GM18909 (cell line): ENCODE results near the gene MYO16.
"Not testable (repeated sequence)": the region's sequence is repeated elsewhere in the genome, so short reads cannot be mapped to it uniquely, and the experiment has no call there.

Source experiments
- ATAC-seq: cut with Tn5 transposase; IDR thresholded peaks from one replicate; pipeline ENCODE4 v1.9.1; 2021; ENCODE audit warnings: mild to moderate bottlenecking; ENCODE audit not compliant: unreplicated experiment, poor library complexity

Gene MYO16

DNA sequence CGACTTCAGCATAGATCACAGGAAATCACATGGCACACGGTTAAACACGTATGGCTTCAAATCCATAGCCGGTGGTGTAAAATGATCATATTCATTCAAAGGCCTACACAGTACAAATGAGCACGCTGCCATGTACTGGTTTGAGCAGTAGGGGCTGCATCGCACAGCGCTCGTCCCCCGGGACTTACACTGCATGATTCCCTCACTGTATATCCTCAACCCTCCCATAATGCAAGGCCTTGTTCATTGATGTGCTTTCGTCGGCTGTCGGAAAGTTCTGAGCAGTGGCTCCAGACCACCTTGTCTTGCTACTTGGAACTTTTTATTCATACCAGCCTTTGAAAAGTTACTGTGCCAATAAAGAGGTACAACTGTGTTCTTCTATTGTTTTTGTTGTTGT, 578.2 kb downstream of the MYO16 start:
- no peak for ATAC-seq

DNA sequence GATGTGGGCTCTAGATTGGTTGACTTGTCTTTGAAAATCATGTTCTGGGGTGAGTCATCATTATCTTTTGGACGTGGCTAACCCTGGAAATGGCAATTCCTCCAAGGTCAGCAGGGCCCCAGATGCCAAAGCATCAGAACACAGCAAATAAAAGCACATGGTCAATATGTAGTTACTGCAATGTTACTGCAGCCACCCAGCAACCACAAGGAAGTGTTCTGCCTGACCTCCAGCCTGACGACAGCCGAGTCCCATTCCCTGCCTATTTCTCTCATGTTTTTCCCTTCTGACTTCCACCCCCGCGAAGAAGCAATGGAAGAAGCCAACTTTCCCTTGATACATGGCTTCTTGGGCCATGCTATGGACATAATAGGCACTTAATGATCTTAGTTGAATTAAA, 579.1 kb downstream of the MYO16 start:
- ATAC-seq: no peak

DNA sequence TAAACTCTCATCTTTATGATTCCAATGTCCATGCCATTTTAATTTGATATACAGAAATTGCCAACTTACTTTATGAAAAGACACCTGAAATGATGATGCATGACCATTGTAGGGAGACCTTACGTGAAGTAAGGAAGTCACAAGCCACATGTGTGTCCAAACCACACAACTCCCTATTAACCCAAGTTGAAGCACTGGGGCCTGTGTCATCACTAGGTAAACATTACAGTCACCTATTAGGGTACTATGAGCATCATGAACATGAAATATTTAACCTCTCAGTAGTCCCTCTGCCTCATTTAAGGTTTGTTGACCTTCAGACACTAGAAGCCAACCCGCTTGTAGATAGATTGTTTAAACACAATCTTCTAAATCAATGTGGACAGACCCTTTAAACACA, 580.1 kb downstream of the MYO16 start:
- ATAC-seq: no peak

GRCh38 chr13:109211616-109212015, 582.2 kb downstream of the MYO16 start:
- no peak for ATAC-seq

- no peak for ATAC-seq
Measured at GRCh38 chr13:109212650-109213049, 583.2 kb downstream of the MYO16 start.

GRCh38 chr13:109213714-109214113, 584.3 kb downstream of the MYO16 start:
- no peak for ATAC-seq

DNA sequence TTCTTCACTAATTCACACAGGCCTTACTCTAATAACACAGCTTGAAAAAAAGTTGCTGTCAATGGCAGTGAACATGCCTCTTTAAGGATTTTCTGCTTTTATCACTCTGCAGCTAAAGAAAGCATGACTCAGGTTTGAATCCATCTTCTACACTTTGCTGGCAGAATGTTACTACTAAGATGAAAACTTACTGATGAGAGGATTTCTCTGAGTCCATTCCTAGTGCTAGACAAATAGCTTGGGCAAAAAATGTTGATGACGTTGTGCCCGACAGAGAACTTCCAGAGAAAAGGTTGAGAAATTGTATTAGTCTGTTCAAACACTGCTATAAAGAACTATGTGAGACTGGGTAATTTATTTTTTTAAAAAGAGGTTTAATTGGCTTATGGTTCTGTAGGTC, 585.0 kb downstream of the MYO16 start:
- ATAC-seq: no peak

DNA sequence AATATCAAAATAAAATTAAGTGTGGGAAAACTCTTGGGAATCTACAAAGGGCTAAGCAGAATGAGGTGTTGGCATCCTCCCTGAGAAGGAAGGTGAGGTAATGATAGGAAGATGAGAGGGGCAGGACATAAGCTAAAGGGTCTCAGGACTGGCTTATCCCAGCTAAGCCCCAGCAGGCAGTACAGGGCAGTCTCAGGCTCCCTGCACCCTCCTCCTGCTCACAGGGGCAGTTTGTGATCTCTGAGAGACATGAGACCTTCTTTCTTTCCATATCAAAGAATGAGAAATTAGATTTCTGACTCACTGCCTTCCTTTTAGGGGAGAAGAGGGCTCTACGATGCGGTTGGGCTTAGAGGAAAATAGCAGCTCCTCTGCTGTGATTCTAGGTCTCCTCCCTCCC, 586.0 kb downstream of the MYO16 start:
- ATAC-seq: no peak

DNA sequence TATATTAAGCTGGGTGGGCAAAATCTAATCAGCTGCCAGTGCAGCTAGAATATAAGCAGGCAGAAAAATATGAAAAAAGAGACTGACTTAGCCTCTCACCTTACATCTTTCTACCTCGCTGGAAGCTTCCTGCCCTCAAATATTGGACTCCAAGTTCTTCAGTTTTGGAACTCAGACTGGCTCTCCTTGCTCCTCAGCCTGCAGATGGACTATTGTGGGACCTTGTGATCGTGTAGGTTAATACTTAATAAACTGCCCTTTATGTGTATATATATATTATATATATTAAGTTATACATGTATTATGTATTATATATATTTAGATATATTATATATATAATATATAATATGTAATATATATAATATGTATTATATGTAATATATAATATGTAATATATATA, 588.1 kb downstream of the MYO16 start:
- ATAC-seq: not testable (repeated sequence)

DNA sequence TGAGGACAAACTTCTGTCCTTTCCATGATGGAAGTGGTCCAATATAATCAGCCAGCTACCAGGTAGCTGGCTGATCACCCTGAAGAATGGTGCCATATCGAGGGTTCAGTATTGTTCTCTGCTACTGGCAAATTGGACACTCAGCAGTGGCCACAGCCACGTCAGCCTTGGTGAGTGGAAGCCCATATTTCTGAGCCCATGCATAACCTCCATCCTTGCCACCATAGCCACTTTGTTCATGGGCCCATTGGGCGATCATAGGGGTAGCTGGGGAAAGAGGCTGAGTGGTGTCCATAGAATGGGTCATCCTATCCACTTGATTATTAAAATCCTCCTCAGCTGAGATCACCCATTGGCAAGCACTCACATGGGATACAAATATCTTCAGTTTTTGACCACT, 591.2 kb downstream of the MYO16 start:
- no peak for ATAC-seq

DNA sequence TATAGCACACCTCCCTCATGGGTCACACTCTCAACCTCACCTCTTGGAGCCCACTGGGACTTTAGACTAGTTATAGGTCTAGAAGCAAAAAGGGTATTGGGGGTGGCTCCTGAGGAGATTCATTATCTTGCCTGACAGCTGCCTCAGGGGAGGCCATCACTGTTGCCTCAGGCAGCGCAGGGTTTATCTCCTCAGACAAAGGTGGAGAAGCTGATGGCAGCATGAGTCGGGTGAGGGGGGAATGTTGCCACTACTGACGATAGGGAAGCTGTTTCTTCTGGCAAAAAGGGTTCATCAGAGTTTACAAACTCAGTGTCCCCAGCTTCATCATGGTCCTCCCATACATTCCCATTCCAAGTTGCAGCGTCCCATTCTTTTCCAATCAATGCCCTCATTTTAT, 594.6 kb downstream of the MYO16 start:
- no peak for ATAC-seq

- no peak for ATAC-seq
Measured at GRCh38 chr13:109226631-109227030, 597.2 kb downstream of the MYO16 start.

GRCh38 chr13:109227344-109227940, 598.0 kb downstream of the MYO16 start:
- no peak for ATAC-seq

GRCh38 chr13:109228211-109228610, 598.8 kb downstream of the MYO16 start:
- ATAC-seq: no peak

DNA sequence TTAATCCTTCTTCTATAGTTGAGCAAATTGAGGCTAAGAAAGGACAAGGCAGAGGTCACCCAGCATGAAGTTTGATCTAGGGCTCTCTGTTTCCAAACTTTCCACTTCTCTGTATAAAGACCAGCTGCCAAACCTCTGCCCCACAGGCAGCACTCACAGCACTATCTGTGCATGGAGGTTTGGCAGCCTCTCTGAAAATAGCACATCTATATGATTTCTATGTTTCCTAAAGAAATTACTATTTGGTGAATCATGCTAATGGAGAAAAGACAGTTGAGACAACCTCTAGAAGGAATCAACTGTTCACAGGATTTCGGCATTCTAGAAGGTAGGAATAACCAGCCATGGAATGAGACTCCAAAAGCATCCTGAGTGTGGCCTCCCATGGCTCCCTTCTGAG, 602.5 kb downstream of the MYO16 start:
- no peak for ATAC-seq

DNA sequence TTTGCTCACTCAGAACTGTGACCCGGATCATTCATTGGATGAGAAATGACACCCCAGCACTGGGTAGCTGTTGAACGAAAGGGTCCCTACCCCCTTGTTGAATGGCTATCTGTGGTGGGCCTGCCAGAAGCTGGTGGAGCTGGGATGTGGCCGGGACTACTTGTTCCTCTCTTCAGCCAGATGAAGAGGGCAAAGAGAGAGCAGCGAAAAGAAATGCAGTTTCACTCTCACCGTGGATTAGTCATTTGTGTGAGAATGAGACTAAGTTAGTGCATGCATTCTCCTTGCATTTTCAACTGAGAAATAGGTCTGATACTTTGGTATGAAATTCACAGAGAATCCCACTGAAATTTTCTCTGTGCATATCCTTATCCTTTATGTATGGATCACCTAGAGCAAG, 603.9 kb downstream of the MYO16 start:
- no peak for ATAC-seq

DNA sequence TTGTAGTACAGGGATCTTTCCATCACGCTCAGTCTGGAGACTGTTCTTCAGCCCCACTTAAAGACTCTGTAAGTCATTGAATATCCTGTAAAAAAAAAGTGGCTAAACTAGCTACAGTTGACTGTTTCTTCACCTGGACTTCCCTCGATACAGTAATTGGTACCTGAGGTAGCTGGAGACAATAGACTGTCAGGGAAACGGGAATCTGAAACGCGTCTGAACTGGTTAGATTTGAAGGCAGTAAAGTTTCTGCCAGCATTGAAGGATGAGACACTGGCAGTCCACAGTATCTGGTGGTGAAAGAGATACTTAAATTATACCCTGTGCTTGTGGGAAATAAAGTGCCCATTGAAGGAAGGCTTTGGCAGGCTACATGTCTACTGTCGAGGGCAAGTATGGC, 606.5 kb downstream of the MYO16 start:
- no peak for ATAC-seq

DNA sequence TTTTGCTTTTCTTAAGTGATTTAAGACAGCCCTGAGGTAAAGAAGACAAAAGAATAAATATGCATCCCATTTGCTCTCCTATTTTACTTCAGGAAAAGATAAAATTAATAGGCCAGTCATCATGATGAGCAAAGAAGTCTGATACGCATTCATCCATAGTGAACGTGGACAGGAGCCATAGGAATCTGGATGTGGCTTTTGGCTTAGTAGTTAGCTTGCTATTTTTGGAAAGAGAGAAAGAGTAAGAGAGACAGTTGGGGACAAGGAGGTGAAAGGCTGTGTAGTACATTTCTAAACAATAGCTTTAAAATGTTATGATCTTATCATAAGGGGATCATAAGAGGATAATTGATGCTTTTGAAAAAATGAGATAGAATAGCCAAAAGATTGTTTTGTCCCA, 611.7 kb downstream of the MYO16 start:
- no peak for ATAC-seq

GRCh38 chr13:109243311-109243951, 614.0 kb downstream of the MYO16 start:
- ATAC-seq: no peak

GRCh38 chr13:109244566-109244965, 615.2 kb downstream of the MYO16 start:
- no peak for ATAC-seq

GRCh38 chr13:109246001-109246400, 616.6 kb downstream of the MYO16 start:
- ATAC-seq: no peak

DNA sequence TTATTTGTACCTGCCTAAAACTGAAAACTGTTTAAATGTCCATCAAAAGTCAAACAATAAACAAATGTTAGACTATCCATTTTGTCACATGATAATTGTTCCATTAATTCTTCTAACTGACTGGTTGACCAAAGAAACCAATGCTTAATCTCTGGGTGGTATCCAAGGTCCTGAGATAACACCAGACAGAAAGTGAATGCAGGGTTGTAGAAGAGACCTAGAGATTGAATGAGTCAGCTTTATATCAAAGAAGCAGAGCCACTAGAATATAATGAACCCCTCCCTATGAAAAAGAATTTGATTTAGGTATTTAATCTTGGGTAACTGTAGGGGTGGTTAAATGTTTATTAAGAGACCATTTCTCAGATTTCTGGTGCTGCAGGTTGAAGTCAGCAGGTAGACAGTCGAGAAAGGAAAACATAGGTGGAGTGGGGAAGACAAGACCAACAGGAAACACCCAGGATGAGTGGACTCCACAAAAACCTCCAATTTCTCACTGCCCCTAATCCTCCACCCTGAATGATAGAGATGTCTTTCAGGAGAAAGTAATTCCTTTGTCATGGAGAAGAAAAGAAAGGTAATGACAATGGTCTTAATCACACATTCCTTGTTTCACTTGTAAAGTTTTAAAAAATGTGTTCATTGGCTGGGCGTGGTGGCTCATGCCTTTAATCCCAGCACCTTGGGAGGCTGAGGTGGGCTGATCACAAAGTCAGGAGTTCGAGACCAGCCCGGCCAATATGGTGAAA, 620.5 kb downstream of the MYO16 start:
- ATAC-seq: no peak
